Measurements from ENCODE around the gene VGLL3.

The VGLL3 gene

DNA sequence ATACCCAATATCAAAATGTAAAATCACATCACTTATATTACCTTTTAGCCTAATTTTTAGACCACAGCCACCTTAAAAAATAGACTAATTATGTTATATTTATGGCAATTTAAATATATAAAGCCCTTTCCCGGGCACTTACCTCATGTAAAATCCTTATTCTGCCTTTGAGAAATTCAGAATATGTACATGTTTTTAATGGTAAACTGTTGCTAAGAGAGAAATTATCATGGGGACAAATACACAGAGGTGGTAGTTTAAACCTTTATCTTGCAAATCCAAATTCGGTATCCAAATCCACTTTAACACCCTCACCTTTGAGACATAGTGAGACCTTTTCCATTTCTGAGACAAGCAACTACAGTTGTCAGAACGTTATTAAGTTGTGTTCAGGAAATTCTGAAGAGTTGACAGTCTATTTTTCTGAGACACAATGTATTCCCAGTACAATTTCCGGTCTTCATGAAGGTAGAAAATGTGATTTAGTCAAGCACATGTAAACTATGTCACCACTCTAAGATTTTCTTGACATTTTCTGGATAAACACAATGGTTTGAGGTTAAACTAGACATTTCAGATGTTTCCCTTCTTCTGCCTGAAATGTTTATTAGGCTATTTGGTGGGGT lies 10.6 kb upstream of the VGLL3 start:
- FAIRE-seq (no peak), DNase-seq (ENCODE audit: insufficient read length) (no peak)
- TF ChIP-seq POLR2AphosphoS5 (IDR thresholded peaks at IDR 0.05; ENCODE audit: low read depth, low read length) (no peak), TAF1 (IDR thresholded peaks at IDR 0.05; ENCODE audit: borderline replicate concordance, low read depth, low read length) (no peak), POLR2A (IDR thresholded peaks at IDR 0.05; ENCODE audit: low read depth, low read length) (no peak)

DNA sequence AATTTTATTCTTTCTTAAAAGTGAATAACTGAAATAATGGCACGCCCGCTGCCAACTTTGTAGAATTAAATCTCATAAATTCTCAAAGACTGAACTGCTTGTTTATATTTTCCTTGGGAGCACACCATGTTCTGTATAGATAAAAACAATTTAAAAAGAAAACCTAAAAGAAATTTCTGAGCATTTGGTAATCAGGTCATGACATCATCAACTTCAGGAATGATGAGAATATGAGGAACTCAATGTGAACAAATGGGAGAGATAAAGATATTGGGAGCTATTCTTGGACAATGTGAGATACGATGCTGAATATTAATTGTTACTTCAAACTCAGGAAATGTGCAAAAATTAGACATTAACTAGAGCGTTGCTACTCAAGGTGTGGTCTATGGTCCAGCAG lies 10.0 kb upstream of the VGLL3 start:
- FAIRE-seq: no peak

DNA sequence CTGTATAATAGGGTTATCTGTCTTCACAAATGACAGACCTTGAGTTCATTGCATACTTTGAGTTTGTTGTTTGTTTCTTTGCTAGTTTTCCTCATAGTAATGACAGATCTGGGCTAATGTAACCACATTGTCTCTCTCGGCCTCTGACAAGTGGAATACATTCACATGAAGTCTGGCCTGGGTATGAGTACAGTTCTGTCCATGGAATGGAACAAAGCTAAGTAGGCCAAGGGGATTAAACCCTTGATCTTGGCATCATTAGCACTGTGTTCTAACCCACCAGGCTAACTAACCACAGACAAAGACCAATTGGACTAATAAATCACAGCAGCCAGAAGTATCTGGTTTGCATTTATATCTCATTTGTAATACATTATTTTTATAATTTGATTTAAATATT lies 7.6 kb upstream of the VGLL3 start:
- FAIRE-seq (no peak), DNase-seq (ENCODE audit: insufficient read length) (no peak)
- TF ChIP-seq TAF1 (IDR thresholded peaks at IDR 0.05; ENCODE audit: borderline replicate concordance, low read depth, low read length) (no peak), POLR2A (IDR thresholded peaks at IDR 0.05; ENCODE audit: low read depth, low read length) (no peak), POLR2AphosphoS5 (IDR thresholded peaks at IDR 0.05; ENCODE audit: low read depth, low read length) (no peak)

More for the DNA sequence above, 10.0 kb upstream of the VGLL3 start:
- no peak for TF ChIP-seq POLR2A (IDR thresholded peaks at IDR 0.05; ENCODE audit: low read depth, low read length)
- no peak for TF ChIP-seq TAF1 (IDR thresholded peaks at IDR 0.05; ENCODE audit: borderline replicate concordance, low read depth, low read length)
- no peak for TF ChIP-seq POLR2AphosphoS5 (IDR thresholded peaks at IDR 0.05; ENCODE audit: low read depth, low read length)
- DNase-seq (ENCODE audit: insufficient read length): no peak

DNA sequence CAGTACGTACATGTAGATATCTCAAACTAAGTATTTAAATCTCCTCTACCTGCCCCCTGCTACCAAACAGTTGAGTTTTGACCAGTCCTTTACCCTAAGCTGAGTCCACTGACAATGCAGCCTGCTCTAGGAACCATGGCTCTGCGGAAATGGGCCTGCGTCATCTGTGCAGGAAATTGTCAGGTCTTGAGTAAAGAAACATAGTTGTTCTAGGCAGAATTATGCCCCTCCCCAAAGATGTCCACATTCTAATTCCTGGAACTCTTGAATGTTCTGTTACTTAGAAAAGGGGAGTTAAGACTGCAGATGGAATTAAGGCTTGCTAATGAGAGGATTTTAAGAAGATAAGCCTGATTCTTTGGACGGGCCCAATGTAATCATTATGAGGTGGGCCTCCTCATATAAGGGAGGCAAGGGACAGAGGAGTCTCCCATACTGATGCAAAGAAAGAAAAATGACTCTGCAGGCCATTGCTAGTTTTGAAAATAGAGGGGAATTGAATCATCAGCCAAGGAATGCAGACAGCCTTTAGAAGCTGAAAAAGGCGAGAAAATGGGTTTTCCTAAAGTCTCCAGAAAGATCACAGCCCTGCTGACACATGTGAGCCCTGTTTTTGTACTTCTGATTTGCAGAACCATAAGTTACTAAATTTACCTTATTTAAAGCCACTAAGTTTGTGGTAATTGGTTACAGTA lies 5.5 kb upstream of the VGLL3 start:
- TF ChIP-seq TAF1 (IDR thresholded peaks at IDR 0.05; ENCODE audit: borderline replicate concordance, low read depth, low read length): no peak
- TF ChIP-seq POLR2AphosphoS5 (IDR thresholded peaks at IDR 0.05; ENCODE audit: low read depth, low read length): no peak
- no peak for TF ChIP-seq POLR2A (IDR thresholded peaks at IDR 0.05; ENCODE audit: low read depth, low read length)
- no peak for FAIRE-seq
- DNase-seq (ENCODE audit: insufficient read length): no peak

DNA sequence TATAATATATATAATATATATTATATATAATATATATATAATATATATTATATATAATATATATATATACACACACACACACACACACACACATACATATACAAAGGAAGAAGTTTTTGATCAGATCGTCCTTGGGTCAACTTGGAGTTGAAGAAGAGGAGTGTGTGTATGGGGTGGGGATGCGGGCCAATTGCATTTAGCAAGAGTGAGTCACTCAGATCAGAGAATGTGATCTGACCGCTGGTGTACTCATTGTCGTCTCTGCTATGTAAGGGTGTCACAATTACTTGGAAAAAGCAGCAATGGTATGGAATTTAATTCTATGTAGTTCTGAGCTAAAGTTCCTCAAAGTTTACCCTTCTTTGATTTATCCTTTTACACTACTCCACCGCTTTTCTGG lies 4.6 kb upstream of the VGLL3 start:
- no peak for DNase-seq (ENCODE audit: insufficient read length)
- FAIRE-seq: no peak
- no peak for TF ChIP-seq POLR2AphosphoS5 (IDR thresholded peaks at IDR 0.05; ENCODE audit: low read depth, low read length)

DNA sequence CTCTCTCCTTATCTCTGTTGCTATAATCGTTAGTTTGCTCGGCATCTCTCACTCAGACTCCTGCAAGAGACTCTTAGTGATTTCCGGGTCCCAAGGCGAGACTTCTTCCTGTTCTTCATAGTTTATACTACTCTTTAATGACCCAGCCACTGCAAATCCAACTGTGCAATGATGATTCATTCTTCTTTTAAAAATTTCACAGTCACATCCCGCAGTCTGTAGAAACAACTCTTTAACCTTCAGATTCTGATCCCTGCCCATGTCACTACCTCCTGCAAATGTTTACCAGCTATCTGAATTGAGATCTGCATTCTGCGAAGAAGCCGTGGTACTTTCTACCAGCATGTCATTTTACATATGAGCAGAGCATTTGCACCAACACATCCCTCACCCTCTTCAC lies 2.8 kb upstream of the VGLL3 start:
- FAIRE-seq: no peak
- TF ChIP-seq TAF1 (IDR thresholded peaks at IDR 0.05; ENCODE audit: borderline replicate concordance, low read depth, low read length) (no peak), POLR2AphosphoS5 (IDR thresholded peaks at IDR 0.05; ENCODE audit: low read depth, low read length) (no peak), POLR2A (IDR thresholded peaks at IDR 0.05; ENCODE audit: low read depth, low read length) (no peak)
- no peak for DNase-seq (ENCODE audit: insufficient read length)

DNA sequence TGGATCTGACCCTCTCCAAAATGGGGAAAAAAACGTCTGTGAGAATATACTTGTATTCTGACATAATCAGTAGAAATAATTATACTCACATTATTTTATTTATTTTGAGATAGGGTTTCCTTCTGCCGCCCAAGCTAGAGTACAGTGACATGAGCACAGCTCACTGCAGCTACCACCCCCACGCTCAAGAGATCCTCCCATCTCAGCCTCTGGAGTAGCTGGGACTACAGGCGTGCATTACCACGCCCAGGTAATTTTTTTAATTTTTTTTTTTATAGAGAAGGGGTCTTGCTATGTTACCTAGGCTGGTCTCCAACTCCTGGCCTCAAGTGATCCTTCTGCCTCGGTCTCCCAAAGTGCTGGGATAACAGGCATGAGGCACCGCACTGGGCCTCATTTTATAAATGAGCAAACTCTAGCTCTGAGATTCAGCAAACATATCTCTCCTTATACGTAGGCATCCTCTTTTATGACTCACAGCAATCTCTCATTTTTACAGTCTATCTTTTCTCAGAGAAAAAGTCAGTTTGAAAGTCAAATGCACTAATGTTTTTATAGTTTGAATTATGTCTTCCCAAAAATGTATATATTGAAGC lies 989 bp upstream of the VGLL3 start:
- TF ChIP-seq POLR2AphosphoS5 (IDR thresholded peaks at IDR 0.05; ENCODE audit: low read depth, low read length) (no peak), TAF1 (IDR thresholded peaks at IDR 0.05; ENCODE audit: borderline replicate concordance, low read depth, low read length) (no peak), POLR2A (IDR thresholded peaks at IDR 0.05; ENCODE audit: low read depth, low read length) (no peak)
- no peak for FAIRE-seq
- no peak for DNase-seq (ENCODE audit: insufficient read length)

DNA sequence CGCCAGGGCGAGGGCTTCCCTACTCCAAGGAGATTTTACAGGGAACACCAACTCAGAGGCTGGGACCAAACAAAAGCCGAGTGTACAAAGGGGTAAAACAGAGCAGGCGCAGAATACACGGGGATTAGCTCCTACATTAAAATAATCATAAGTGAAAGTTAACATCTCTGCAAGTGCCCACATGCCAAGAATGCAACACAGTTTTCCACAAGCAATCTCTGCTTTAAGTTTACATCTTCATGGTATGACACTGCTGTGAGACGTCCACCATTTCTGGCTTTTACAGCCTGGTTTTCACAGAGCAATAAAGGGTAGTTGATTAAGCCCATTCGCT lies 500 bp upstream of the VGLL3 start:
- TF ChIP-seq TAF1 (IDR thresholded peaks at IDR 0.05; ENCODE audit: borderline replicate concordance, low read depth, low read length) (no peak), POLR2AphosphoS5 (IDR thresholded peaks at IDR 0.05; ENCODE audit: low read depth, low read length) (no peak), POLR2A (IDR thresholded peaks at IDR 0.05; ENCODE audit: low read depth, low read length) (no peak)
- FAIRE-seq: no peak
- DNase-seq (ENCODE audit: insufficient read length): no peak

DNA sequence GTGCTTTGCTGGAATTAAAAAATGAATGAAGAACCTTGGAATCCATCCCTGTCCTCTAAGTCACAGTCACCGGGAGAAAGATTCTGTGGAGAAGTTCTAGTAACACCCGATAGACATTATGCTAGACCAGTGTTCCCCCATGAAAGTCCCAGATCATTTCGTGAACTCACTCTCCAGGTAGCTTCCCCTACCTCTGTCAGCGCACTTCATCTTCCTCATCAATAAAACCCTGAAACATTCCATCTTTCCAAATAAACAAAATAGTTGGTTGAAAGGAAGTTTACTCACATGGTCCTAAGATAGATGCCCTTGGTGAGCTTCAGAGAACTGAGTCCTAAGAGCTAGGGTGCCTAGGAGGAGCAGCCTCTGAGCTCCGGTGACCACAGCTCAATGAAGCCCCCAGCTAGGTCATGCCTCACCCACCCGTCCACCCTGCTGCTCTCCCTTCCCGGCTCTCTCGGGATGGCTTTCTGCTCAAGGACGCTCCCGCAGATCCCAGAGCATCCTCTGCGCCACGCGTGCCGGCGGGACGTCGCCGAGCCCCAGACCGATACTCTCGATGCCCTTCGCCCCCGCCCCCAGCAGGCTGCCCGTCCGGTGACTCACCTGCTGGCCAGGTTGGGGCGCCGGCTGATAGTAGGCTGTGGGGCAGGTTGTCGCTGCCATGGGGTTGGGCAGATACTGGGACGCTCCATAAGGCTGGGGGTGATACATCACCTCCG lies 776 bp downstream of the VGLL3 start:
- TF ChIP-seq POLR2A (IDR thresholded peaks at IDR 0.05; ENCODE audit: low read depth, low read length) (no peak), POLR2AphosphoS5 (IDR thresholded peaks at IDR 0.05; ENCODE audit: low read depth, low read length) (no peak), TAF1 (IDR thresholded peaks at IDR 0.05; ENCODE audit: borderline replicate concordance, low read depth, low read length) (no peak)
- no peak for DNase-seq (ENCODE audit: insufficient read length)
- FAIRE-seq: no peak

DNA sequence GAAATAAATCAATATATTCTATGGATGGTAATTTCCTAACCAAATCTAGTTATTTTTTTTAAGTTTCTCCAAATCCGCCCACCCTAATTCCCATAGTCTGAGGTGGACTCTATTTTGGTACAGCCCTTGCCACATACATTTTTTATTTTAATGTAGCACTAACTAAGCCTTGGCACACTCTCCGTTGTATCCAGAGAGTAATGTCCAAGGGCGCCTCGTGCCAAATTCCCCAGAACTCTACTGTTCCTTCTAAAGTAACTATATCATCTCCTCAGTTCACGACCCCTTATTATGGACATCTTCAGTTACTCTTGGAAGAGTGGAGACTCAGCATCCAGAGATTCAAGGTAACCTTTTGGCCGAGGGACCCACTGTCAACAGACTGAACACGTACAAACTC lies 1.3 kb downstream of the VGLL3 start:
- no peak for DNase-seq (ENCODE audit: insufficient read length)
- no peak for FAIRE-seq
- no peak for TF ChIP-seq POLR2AphosphoS5 (IDR thresholded peaks at IDR 0.05; ENCODE audit: low read depth, low read length)
- no peak for TF ChIP-seq POLR2A (IDR thresholded peaks at IDR 0.05; ENCODE audit: low read depth, low read length)
- TF ChIP-seq TAF1 (IDR thresholded peaks at IDR 0.05; ENCODE audit: borderline replicate concordance, low read depth, low read length): no peak

DNA sequence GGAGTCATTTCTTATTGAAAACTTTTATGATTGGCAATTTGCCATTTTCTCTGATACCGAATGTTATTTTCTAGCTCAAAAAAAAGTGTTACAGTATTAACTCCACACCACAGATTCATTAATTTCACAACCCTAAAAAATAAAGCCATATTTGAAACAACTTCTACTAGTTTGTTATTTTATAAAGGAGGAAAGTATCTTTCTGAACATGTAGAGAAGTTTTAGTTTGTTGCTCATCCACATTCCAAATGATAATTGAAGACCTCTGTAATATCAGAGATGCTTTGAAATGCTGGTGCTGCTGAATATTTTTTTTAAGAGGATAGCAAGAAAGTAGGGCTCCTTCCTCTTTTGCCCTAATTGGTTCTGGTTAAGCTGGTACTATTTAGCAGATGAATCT lies 1.9 kb downstream of the VGLL3 start:
- FAIRE-seq: no peak
- DNase-seq (ENCODE audit: insufficient read length): no peak

More for the DNA sequence above, 1.9 kb downstream of the VGLL3 start:
- TF ChIP-seq TAF1 (IDR thresholded peaks at IDR 0.05; ENCODE audit: borderline replicate concordance, low read depth, low read length) (no peak), POLR2A (IDR thresholded peaks at IDR 0.05; ENCODE audit: low read depth, low read length) (no peak), POLR2AphosphoS5 (IDR thresholded peaks at IDR 0.05; ENCODE audit: low read depth, low read length) (no peak)
